Measurements from ENCODE around the gene HS1BP3. TPM values are rescaled to one million over a fixed set of nuclear protein-coding genes. Genes with fewer than 3 reads are reported as not detected.

The HS1BP3 gene
- total and polyA plus RNA-seq, 9 of the 15 experiments (the other 6 are each of a cell fraction or from before 2014, with no cell fraction given) = 0.41 to 8.3 (median 5.9) TPM

- TF ChIP-seq SMC3 (conservative IDR thresholded peaks at IDR 0.05; ENCODE audit: insufficient read depth, low read depth, low read length) = peak; percentile 69
- no peak for TF ChIP-seq CREB3 (tag; conservative IDR thresholded peaks at IDR 0.05; ENCODE audit: low read depth)
- TF ChIP-seq E2F5 (CRISPR knock-in tag; IDR thresholded peaks at IDR 0.05) = no peak
- peak; percentile 47; the same call in 1 of the 2 replicates for TF ChIP-seq TCF7 (IDR thresholded peaks at IDR 0.05; ENCODE audit: borderline replicate concordance)
- TF ChIP-seq ZNF668 (CRISPR knock-in tag; IDR thresholded peaks at IDR 0.05) = no peak
- TF ChIP-seq ILF3 (IDR thresholded peaks at IDR 0.05; ENCODE audit: borderline replicate concordance) = peak; percentile 89; the same call in 1 of the 2 replicates
- no peak for TF ChIP-seq SMAD2 (IDR thresholded peaks at IDR 0.05; ENCODE audit: low read depth, low read length)
- peak; percentile 58; the same call in 1 of the 2 replicates for TF ChIP-seq JUND (IDR thresholded peaks at IDR 0.05; ENCODE audit: borderline replicate concordance, low read depth, low read length)
- peak; percentile 35; the same call in 1 of the 3 replicates for TF ChIP-seq JUND (tag; IDR thresholded peaks at IDR 0.05; ENCODE audit: borderline replicate concordance, low read depth, low read length)
- no peak for TF ChIP-seq XRCC4 (IDR thresholded peaks at IDR 0.05; ENCODE audit: extremely low read depth, insufficient read depth, insufficient read length)
- TF ChIP-seq BHLHE40 (IDR thresholded peaks at IDR 0.05; ENCODE audit: low read length) = peak; percentile 98
- peak; percentile 95 for TF ChIP-seq CREM (IDR thresholded peaks at IDR 0.05; ENCODE audit: low read depth)
- TF ChIP-seq SETDB1 (IDR thresholded peaks at IDR 0.05; ENCODE audit: low read length) = no peak
- peak; percentile 43 for TF ChIP-seq RBM25 (IDR thresholded peaks at IDR 0.05; ENCODE audit: low read depth, low read length, severe bottlenecking)
- TF ChIP-seq STAT5A (IDR thresholded peaks at IDR 0.05; ENCODE audit: borderline replicate concordance, low read length) = no peak
- TF ChIP-seq ZNF785 (CRISPR knock-in tag; IDR thresholded peaks at IDR 0.05) = no peak
- no peak for TF ChIP-seq NKRF (IDR thresholded peaks at IDR 0.05; ENCODE audit: borderline replicate concordance)
- peak; percentile 54; the same call in 1 of the 2 replicates for TF ChIP-seq CBX5 (IDR thresholded peaks at IDR 0.05; ENCODE audit: borderline replicate concordance, low read depth)
- TF ChIP-seq ZNF232 (CRISPR knock-in tag; IDR thresholded peaks at IDR 0.05) = no peak
- no peak for TF ChIP-seq POLR3A (IDR thresholded peaks at IDR 0.05; ENCODE audit: borderline replicate concordance, extremely low read depth, insufficient read depth, insufficient read length)
- TF ChIP-seq ZNF778 (CRISPR knock-in tag; IDR thresholded peaks at IDR 0.05) = no peak
- no peak for TF ChIP-seq SRSF7 (optimal IDR thresholded peaks at IDR 0.05; ENCODE audit: low read depth, low read length)
- TF ChIP-seq HCFC1 (IDR thresholded peaks at IDR 0.05; ENCODE audit: low read depth, low read length) = peak; percentile 61; the same call in 1 of the 2 replicates
- peak; percentile 63 for TF ChIP-seq TBP (optimal IDR thresholded peaks at IDR 0.05; ENCODE audit: low read depth, low read length)
- no peak for TF ChIP-seq STAT5B (CRISPR knock-in tag; IDR thresholded peaks at IDR 0.05)
- no peak for TF ChIP-seq RFX5 (IDR thresholded peaks at IDR 0.05; ENCODE audit: low read depth, low read length)
- no peak for TF ChIP-seq EHMT2 (IDR thresholded peaks at IDR 0.05)
Observed at GRCh38 chr2:20650877-20651730, at the start of gene HS1BP3 (continued).
